ENCODE data around the gene KDM4C.

Gene KDM4C

DNA sequence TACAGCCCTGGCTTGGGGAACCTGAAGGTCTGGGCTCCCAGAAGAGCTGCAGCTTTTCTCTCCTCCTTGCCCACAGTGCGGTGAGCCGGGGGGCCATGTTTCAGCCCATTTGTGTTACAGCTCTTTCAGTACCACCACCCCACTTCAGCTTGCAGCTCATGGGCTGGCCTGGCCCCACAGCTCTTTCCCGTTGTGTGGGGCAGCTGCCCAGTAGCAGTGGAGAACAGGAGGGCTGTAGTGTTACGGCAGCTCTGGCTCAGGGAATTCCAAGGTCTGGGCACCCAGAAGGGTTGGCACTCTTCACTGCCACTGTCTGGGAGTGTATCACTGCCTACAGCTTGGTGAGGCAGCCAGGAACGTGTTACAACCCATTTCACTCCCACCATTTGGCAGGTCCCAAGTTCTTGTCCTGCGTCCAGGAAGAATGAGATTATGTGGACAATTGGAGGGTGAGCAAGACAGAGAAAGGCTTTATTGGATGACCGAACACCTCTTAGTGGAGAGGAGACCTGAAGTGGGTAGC is 390.5 kb downstream of the KDM4C start:
- H3K9me2 ChIP-seq (replicated peaks; ENCODE audit: insufficient read depth, low read length), result no peaks in the 10 kb centered on the region
- H3K36me3 ChIP-seq (ENCODE audit: low read length), result no peaks in the 10 kb centered on the region
- H3K4me3 ChIP-seq (ENCODE audit: insufficient read depth, low read length, poor library complexity, severe bottlenecking), result no peak overlapping the region
- no peak overlapping the region for H3K9ac ChIP-seq (ENCODE audit: low read length)
- H4K20me1 ChIP-seq (ENCODE audit: low read depth, low read length), result no peaks in the 10 kb centered on the region
- H3K27me3 ChIP-seq (ENCODE audit: low read length), result no peaks in the 10 kb centered on the region
- H3K27ac ChIP-seq (ENCODE audit: low read depth, low read length), result no peak overlapping the region
- TF ChIP-seq EZH2phosphoT487 (conservative IDR thresholded peaks at IDR 0.05; ENCODE audit: low read length) (no peak), CTCF (IDR thresholded peaks at IDR 0.05; ENCODE audit: insufficient read depth, low read length, poor library complexity, severe bottlenecking) (no peak)
- H3K79me2 ChIP-seq (ENCODE audit: insufficient read depth, low read length), result no peaks in the 10 kb centered on the region
- H2AFZ ChIP-seq (ENCODE audit: low read depth, low read length, severe bottlenecking), result no peak overlapping the region
- no peaks in the 10 kb centered on the region for H3K9me3 ChIP-seq (ENCODE audit: insufficient read depth, low read length)
- H3F3A ChIP-seq (ENCODE audit: insufficient read depth), result no peaks in the 10 kb centered on the region
- H3K4me2 ChIP-seq (ENCODE audit: low read depth, low read length, poor library complexity, severe bottlenecking), result no peak overlapping the region

DNA sequence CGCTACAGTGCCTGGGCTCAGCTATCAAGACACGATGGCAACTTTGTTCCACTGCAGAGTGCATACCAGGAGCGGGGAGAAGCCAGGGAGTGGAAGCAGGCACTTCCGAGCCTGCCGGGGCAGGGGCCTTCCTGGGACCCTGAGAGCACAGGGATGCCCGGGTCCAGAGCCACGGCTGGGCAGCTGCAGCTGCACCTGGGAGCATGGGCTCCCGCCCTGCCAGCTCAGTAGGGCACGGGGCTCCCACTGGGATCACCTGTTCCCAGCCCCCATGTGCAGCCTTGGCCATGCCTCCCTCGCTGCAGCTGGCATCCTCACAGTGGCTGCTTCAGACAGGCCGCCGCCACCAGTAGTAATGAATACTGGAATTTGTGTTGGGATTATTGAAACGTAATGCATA is 391.5 kb downstream of the KDM4C start:
- H3K9me3 ChIP-seq (ENCODE audit: insufficient read depth, low read length), result no peaks in the 10 kb centered on the region
- H2AFZ ChIP-seq (ENCODE audit: low read depth, low read length, severe bottlenecking), result no peak overlapping the region
- H3K4me3 ChIP-seq (ENCODE audit: insufficient read depth, low read length, poor library complexity, severe bottlenecking), result no peak overlapping the region
- no peak for TF ChIP-seq EZH2phosphoT487 (conservative IDR thresholded peaks at IDR 0.05; ENCODE audit: low read length)
- no peak for TF ChIP-seq CTCF (IDR thresholded peaks at IDR 0.05; ENCODE audit: insufficient read depth, low read length, poor library complexity, severe bottlenecking)
- H3K9me2 ChIP-seq (replicated peaks; ENCODE audit: insufficient read depth, low read length), result no peaks in the 10 kb centered on the region
- H3K27me3 ChIP-seq (ENCODE audit: low read length), result no peaks in the 10 kb centered on the region
- H3K4me2 ChIP-seq (ENCODE audit: low read depth, low read length, poor library complexity, severe bottlenecking), result no peak overlapping the region
- H3K36me3 ChIP-seq (ENCODE audit: low read length), result no peaks in the 10 kb centered on the region
- H3K79me2 ChIP-seq (ENCODE audit: insufficient read depth, low read length), result no peaks in the 10 kb centered on the region
- H3F3A ChIP-seq (ENCODE audit: insufficient read depth), result no peaks in the 10 kb centered on the region
- no peaks in the 10 kb centered on the region for H4K20me1 ChIP-seq (ENCODE audit: low read depth, low read length)
- H3K9ac ChIP-seq (ENCODE audit: low read length), result no peak overlapping the region
- no peak overlapping the region for H3K27ac ChIP-seq (ENCODE audit: low read depth, low read length)

DNA sequence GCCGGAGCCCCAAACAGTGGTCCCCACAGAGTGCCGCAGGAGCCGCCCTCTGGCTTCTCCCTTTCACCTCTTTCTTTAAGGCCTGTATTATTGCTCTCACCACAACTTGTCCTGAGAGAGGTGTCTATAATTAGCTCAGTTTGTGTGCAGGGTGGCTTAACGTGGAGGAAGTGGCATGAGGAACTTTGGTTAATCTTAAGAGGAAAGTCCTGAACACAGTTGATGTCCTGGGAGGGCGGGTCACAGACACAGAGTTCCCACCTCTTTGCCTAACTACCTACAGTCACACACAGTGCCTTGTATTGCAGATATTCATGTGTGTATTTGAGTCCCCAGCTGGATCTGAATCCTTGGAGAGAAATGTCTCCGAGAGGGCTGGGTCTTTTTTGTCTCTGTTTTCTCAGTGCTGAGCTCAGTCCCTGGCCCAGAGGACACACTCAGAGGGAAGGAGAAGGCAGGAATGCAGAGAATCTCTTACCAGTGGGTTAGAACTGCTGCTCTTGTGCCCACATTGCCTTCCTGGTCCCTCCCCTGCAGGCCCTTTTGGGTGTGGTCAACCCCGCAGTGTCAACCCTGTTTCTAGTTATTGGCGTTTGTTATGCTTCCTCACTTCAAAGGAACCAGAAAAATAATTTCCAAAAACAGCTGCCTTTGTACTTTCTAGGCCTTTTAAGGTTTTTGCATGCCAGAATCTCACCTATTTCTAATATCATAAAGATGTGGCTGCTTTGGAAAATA is 392.5 kb downstream of the KDM4C start:
- Histone ChIP-seq H3K9me2 (replicated peaks; ENCODE audit: insufficient read depth, low read length) (no peaks in the 10 kb centered on the region), H3K4me2 (ENCODE audit: low read depth, low read length, poor library complexity, severe bottlenecking) (no peak overlapping the region), H3K27ac (ENCODE audit: low read depth, low read length) (no peak overlapping the region), H3K4me3 (ENCODE audit: insufficient read depth, low read length, poor library complexity, severe bottlenecking) (no peak overlapping the region), H4K20me1 (ENCODE audit: low read depth, low read length) (no peaks in the 10 kb centered on the region), H3K36me3 (ENCODE audit: low read length) (no peaks in the 10 kb centered on the region), H2AFZ (ENCODE audit: low read depth, low read length, severe bottlenecking) (no peak overlapping the region), H3K9me3 (ENCODE audit: insufficient read depth, low read length) (no peaks in the 10 kb centered on the region), H3K27me3 (ENCODE audit: low read length) (no peaks in the 10 kb centered on the region), H3F3A (ENCODE audit: insufficient read depth) (no peaks in the 10 kb centered on the region), H3K9ac (ENCODE audit: low read length) (no peak overlapping the region), H3K79me2 (ENCODE audit: insufficient read depth, low read length) (no peaks in the 10 kb centered on the region)
- no peak for TF ChIP-seq EZH2phosphoT487 (conservative IDR thresholded peaks at IDR 0.05; ENCODE audit: low read length)
- no peak for TF ChIP-seq CTCF (IDR thresholded peaks at IDR 0.05; ENCODE audit: insufficient read depth, low read length, poor library complexity, severe bottlenecking)

All from SU-DHL-6 (cell line).